Spleen (tissue), 7 donors: ENCODE results near the gene LEMD3.

ENCODE experiments used
- POLR2A ChIP-seq, 3 donors: fragments of 450-650 bp; IDR thresholded peaks; one replicate each; pipeline ENCODE4 v1.5.1; 2017; ENCODE audit warnings: antibody characterized with exemption in 3 of 3, mild to moderate bottlenecking in 1 of 3
- TF ChIP-seq, protein P1 (sequence below), 11 experiments: fragments of 200-600 bp in 7 of 11; fragments of 450-650 bp in 4 of 11; sonication (generic) in 4 of 11; IDR thresholded peaks in 8 of 11; conservative IDR thresholded peaks in 3 of 11; 1 replicate in 7 of 11; 2 replicates in 4 of 11; pipeline versions ENCODE4 v1.4.0 to v1.8.0; 2016 to 2021; ENCODE audit warnings: antibody characterized with exemption in 11 of 11, inconsistent platforms in 4 of 11, mild to moderate bottlenecking in 1 of 11
- donor health status: DM: no; HTN: no; CAD: no; lungs with moderate emphysema.
- donor health status: DM: no; HTN: no; CAD: no.
- donor health status: DM: no; HTN: no; CAD: no.

DNA sequence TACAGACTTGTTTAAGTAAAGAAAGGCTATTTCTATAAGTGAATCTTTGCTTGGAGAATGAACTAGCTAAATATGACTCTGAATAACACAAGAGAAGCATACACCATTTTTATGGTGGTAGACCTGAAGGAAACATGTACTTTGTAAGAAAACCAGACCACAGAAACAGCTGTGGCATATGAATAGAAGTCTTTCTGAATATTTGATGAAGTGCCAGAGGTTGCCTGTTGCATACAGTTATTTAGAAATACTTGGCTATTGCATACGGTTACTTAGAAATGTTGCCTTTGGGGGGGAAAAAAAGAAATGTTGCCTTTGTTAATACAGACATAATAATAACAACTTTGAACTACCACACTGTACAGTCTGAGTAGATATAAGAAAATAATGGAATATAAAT lies 16.8 kb upstream of the LEMD3 start:
- TF ChIP-seq, protein P1, sequence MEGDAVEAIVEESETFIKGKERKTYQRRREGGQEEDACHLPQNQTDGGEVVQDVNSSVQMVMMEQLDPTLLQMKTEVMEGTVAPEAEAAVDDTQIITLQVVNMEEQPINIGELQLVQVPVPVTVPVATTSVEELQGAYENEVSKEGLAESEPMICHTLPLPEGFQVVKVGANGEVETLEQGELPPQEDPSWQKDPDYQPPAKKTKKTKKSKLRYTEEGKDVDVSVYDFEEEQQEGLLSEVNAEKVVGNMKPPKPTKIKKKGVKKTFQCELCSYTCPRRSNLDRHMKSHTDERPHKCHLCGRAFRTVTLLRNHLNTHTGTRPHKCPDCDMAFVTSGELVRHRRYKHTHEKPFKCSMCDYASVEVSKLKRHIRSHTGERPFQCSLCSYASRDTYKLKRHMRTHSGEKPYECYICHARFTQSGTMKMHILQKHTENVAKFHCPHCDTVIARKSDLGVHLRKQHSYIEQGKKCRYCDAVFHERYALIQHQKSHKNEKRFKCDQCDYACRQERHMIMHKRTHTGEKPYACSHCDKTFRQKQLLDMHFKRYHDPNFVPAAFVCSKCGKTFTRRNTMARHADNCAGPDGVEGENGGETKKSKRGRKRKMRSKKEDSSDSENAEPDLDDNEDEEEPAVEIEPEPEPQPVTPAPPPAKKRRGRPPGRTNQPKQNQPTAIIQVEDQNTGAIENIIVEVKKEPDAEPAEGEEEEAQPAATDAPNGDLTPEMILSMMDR (IDR thresholded peaks at IDR 0.05 in 8 of 11, conservative IDR thresholded peaks at IDR 0.05 in 3 of 11), result no peak
- TF ChIP-seq POLR2A (IDR thresholded peaks at IDR 0.05), result no peak
